ENCODE results near the gene RNF220.
"Not testable (repeated sequence)": the region's sequence is repeated elsewhere in the genome, so short reads cannot be mapped to it uniquely, and the experiment has no call there.

The RNF220 gene

DNA sequence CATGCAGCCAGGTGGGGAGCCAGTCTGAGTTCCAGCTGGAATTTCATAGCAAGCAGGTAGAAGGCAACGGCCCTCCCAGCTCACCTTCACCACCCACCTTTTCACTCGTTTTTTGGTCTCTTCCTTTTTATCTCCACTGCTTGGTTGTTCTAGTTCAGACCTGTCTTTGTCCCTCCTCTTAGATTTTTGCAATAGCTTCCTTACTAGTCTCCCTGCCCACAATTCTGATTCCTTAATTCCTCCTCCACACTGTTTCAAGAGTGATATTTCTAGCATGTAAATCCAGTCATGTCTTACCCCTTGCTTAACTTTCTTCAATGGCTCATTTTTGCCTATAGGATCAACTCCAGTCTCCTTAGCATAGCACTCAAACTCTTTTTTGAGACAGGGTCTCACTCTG, 149.7 kb downstream of the RNF220 start:
- DNase-seq = no peak

DNA sequence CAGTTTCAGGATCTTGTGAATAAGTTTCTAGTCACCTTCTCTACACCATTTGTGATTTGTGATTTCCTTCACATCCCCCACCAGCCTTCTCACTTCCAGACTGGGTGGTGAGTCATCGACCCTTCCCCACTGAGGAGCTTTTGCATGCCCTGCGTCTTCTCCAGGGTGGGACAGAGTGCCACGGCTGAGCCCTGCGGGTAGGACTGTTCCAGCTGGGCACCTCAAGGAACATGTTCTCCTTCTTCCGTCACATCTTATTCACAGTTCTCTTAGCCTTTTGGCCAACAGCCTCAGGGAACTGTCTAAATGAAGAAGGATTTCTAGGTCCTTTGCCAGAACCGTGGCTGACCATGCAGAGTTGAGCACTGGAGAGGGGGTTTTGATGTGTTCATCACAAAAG, 152.7 kb downstream of the RNF220 start:
- DNase-seq = no peak

GRCh38 chr1:44558883-44559282, 153.8 kb downstream of the RNF220 start:
- DNase-seq = no peak

DNA sequence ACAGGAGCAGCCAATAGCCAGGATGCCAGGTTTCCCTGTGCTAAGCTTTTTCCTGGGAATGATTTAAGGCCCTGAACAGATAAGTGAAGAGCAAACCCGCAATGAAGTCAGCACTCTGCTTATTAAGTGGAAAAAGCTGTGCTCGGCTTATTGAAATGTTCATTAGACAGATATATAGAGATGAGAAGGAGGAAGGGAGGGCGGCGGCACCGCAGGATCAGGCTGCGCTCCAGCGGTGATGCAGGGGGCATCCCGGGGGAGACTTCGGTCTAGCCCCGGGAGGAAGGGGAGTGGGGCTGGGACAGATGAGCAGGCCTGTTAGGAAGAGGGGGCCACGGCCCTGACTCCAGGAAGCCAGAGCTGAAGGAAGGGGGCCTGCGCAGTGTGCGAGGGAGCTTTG, 154.3 kb downstream of the RNF220 start:
- no peak for DNase-seq

GRCh38 chr1:44559913-44560312, 154.9 kb downstream of the RNF220 start:
- no peak for DNase-seq

DNA sequence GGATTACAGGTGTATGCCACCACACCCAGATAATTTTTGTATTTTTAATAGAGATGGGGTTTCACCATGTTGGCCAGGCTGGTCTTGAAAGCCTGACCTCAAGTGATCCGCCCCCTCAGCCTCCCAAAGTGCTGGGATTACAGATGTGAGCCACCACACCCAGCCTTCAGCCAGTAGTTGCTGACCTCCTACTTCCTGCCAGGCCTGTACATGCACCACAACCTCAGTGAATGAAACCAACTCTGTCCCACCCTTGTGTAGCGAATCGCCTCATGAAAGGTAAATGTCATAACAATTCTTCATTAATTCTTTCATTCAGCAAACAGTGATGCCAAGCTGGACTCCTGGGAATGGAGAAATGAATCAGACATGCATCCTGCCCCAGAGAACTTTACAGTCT, 155.6 kb downstream of the RNF220 start:
- not testable (repeated sequence) for DNase-seq

- DNase-seq = no peak
Measured at GRCh38 chr1:44565259-44565750, 160.2 kb downstream of the RNF220 start.

GRCh38 chr1:44565833-44566232, 160.8 kb downstream of the RNF220 start:
- no peak for DNase-seq

DNA sequence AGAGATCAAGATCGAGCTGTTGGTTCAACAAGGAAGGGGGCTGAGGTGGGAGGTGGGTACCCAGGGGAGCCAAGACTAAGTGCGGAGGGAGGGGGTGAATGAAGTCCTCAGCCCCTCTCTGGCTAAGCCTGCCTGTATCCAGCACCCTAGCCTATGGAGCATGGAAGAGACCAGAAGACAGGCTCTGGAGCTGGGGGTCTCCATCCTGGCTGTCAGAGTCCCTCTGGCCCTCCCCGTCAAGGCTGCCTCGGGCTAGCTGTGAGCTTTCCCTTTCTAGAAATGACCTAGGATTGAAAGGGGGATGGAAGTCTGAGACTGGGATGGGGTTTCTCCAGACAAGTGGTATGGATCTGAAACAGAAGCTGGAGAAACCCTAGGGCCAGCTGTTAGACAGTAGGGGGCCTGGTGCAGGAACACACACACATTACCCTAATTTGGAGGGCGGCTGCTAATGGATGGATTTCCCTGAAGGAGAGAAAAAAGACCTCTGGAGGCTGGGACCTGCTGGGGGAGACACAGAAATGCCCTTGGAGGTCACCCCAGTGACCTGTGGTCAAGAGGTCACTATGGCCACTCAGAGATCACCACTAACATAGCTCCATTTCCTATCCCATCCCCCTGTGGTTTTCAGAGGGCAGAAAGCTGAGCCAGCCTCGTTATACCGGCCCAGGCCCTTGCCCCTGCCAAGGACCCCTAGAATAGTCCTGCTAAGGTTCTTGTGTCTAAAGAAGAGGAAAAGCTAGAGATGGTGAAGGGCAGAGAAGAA, 161.4 kb downstream of the RNF220 start:
- DNase-seq = no peak

- no peak for DNase-seq
Measured at GRCh38 chr1:44568128-44568900, 163.3 kb downstream of the RNF220 start.

DNA sequence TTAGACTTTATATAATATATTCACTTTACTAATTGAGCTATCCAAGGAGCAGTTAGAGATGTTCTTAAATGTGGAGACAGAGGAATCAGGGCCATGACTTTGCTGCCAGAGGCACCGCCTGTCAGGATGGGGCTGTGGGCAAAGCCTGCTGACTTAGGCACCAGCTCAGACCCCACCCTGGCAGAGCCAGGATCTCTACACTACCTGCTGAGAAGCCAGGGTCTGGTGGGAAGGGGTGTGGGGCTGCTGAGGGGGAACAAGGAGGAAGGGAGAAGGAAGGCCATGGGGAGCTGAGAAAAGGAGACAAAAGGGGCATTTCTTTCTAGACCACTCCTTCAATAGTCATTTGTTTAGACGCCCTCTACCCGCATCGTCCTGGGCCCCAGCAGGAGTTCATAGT, 164.4 kb downstream of the RNF220 start:
- DNase-seq = no peak

DNA sequence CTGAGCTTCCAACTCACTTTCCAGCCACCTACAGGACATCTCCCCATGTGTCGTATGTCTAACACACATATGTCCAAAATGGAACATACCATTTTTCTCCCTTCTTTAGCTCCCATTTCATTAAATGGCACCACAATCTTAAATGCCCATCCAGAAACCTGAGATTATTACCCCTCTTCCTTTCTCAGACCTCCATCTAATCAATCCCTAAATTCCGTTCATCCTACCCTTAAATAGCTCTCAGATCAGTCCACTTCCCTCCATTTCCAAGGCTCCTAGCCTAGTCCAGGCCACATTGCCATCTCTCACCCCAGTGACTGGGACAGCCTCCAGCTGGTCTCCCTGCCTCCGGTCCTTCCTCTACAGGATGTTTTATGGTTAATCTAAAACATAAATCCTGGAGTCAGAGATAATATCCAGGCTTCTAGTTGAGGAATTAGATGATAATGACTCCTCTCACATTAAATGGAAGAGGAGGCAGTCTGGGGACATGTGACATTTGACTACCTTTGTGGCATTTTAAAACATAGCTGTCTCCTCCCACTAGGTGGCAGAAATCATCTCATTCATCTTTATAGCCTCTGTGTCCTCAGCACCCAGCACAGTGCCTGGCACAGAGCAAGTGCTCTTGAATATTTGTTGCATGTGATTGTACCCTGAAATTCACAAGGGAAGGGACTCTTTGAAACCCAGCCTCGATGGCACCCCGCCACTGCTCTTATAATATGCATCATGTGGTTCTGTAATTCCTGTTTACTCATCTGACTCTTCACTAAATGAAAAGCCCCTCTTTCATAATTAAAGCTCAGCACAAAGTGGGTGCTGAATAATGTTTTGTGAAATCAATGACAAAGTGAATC, 166.9 kb downstream of the RNF220 start:
- no peak for DNase-seq

DNA sequence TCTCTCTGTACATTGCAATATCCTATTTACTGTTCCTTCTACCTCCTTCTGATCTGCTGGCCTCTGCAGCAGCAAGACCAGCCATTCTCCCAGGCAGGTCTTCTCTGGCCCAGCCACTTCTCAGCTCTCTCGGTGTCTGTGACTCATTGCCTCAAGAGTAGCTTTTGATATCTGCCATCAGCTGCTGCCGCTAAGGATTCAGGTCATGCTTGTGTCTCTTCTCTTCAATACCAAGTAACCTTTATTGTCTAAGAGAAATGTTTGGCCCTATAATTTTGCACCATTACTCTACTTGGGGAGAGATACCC, 167.5 kb downstream of the RNF220 start:
- no peak for DNase-seq

DNA sequence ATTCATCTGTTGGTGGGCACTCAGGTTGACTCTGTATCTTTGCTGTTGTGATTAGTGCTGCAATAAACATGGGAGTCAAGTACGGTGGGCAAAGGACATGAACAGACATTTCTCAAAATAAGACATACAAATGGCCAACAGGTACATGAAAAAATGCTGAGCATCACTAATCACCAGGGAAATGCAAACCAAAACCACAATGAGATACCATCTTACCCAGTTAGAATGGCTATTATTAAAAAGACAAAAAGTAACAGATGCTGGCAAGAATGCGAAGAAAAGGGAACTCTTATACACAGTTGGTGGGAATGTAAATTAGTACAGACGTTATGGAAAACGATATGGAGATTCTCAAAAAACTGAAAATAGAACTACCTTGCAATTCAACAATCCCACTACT, 170.3 kb downstream of the RNF220 start:
- DNase-seq = no peak

DNA sequence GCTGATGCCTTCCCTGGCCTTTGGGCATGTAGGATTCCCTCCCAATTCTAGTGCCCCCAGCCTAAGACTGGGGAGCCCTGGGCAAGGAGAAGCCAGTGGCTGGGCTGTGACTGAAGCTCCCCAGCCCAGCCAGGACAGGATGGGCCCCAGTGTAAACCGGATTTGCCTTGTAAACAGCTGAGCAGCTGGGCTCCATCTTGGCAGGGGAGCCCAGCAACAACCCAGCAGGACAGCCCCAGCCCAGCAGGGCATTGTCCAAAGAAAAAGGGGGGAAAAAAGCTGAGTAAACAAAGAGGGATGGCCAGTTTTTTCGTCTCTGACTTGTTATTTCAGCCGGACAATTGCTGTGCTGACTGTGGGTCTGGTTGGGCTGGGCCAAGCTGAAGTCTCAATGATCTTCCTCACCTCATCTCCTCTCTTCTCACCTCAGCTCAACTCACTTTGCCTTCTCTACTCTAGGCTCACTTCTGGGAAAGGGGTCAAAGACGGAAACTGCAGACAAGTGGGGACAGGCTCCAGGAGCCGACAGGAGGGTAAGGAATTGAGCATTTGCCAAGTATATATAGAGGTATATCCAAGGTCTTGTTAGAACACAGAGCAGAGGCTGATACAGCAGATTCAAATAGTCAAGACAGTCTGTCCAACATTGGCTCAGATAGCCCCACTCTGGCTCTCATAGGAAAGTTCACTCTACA, 171.5 kb downstream of the RNF220 start:
- no peak for DNase-seq

DNA sequence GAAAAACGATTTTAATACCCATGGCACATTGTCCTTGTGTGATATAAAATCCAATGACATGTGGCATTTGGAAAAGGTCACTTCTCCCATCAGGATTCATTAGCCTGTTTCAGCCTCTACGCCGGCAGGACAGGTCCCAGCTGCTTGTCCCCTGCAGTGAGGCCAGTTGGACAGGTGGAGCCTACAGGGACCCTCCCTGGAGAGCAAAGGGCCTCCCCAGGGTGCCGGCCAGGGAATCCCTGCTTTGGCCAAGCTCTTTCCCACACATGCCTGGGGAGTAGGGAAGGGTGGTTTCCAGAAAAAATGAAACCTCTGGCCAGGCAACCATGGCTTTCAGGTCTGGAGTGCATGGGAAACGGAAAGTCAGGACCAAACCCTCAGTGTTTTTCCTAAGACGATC, 176.2 kb downstream of the RNF220 start:
- no peak for DNase-seq

- no peak for DNase-seq
Measured at GRCh38 chr1:44584167-44584566, 179.1 kb downstream of the RNF220 start.

DNA sequence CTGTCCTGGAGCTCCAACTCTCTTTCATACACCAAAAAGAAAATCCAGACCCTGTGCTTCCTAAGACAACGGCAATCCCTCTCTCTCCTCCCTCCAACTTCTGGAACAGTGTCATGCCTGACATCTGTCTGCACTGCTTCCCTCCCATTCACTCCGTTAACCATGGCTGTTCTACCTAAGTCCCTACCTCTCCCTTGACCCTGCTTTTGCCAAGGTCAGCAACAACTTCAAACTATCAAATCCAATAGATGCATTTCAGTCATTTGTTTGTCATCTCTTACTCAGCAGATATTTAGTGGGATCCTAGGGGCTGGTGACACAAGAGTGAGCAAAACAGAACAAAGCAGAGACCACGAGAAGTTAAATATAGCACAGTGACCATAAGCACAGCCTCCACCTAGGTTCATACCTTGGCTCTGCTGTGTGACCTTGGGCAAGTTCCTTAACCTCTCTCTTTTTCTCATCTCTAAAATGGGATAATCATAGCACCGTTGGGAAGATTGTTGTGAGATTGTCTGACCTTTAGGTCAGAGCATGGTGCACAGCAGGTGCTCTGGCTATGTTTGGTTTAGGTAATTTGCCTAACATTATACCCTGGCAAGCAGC, 180.4 kb downstream of the RNF220 start:
- DNase-seq = no peak

DNA sequence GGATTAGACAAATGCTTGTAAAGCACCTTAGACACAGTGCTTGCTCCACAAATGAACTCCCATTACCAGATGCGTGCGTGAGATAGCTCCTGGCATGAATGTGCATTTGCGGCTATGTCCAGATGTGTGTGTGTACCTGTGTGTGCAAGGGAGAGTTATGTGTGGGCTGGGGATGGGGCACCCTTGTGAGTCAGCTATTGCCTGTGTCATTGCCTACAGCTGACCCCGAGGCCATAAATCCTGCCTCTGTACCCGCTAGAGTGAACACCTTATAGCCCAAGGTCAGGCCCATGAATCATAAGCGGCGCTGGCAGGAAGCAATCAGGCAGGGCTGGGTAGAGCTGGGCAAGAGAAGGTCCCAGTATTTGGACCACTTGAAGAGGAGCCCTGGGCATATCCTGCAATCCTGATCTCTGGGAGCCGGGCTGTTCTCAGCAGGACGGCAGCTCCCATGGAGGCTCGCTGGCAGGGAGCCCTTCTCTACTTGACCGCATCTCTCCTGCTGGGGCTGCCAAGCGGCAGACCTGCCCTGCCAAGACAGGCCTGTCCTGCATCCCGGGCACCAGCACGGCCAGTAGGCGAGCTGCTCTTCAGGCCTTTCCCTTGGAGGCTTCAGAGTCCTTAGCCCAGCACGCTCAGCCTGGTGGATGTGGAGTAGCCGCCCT, 182.9 kb downstream of the RNF220 start:
- no peak for DNase-seq

DNA sequence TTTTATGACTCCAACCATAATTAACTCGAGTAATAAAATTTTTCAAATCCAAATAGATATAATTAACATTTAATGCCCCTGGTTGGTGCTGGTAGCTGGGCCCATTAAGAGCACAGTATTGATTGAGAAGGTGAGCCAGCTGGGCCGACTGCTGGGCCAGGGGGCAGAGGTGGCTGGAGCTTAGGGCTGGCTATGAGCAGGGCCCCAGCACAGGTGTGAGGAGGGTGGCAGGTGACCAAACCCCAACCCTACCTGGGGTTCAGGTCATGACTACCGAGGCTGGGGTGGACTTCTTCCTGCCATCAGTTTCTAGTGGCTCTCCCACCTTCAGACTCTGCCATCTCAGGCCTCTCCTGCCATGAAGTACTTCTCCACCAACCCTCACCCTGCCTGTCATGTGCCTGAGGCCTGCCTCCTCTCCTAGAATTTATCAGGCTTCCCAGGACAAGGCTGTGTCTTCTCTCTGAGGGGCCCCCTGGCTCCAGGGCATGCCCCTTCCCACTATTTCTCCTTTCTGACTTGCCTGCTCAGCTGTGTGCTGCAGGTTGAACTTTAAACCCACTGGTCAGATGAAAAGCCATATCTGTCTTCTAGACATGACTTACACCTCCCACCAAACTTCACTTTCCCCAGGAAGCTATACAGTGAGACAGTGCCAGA, 183.6 kb downstream of the RNF220 start:
- DNase-seq = no peak

- DNase-seq = no peak
Measured at GRCh38 chr1:44590475-44590874, 185.4 kb downstream of the RNF220 start.
